ENCODE measurements around the gene SMIM10L1.
A peak's percentile ranks its signal among the peaks of the same experiment; 100 is the strongest.

SMIM10L1 gene

GRCh38 chr12:11171145-11171968, at the start of gene SMIM10L1:
TSS of gene SMIM10L1 (plus strand) at chr12:11171194. CDS start at chr12:11171357, 163 bp downstream.
- peak; percentile 95 for DNase-seq

- no peak for DNase-seq
Measured at GRCh38 chr12:11130382-11130781, 40.6 kb upstream of the SMIM10L1 start.

- no peak for DNase-seq
Measured at GRCh38 chr12:11130999-11131398, 40.0 kb upstream of the SMIM10L1 start.

GRCh38 chr12:11133162-11133561, 37.8 kb upstream of the SMIM10L1 start:
- no peak for DNase-seq

DNA sequence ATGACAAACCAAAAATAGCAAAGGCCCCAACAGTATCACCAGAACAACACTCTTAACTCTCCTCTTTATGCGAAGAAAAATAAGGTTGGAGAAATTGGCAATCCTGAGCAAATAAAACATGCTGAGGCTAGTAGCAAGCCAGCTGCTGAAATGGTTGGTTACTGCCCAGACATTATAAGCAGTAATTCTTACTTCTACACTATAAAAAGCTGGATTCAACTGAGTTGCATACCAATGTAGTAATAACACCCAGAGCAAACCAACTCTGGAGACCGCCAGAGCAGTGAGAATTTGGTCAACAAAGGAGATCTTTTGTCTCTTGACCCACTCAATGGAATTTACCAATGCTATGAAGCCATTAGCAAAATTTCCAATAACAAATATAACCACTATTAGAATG, 37.2 kb upstream of the SMIM10L1 start:
- no peak for DNase-seq

- DNase-seq, result no peak
Measured at GRCh38 chr12:11134305-11134704, 36.7 kb upstream of the SMIM10L1 start, which contains the start of gene TAS2R30. TSS of gene TAS2R30 (minus strand) at chr12:11134644. CDS start at chr12:11134244, 400 bp downstream.

DNA sequence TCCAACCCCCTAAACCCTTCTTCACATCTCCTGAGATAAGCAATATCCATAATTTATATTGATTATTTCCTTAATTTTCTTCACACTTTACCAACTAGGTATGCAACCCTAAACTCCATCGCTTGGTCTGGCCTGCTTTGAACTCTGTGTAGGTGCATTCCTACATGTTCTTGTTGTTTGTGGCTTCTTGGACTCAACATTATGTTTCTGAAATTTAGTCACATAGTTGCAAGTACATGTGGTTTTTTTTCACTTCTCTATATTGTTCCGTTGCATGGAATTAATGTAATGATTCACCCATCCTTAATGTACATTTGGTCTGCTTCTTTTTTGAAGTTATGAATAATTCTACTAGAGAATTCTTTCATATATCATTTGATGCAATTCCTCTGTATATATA, 34.9 kb upstream of the SMIM10L1 start:
- no peak for DNase-seq

- no peak for DNase-seq
Measured at GRCh38 chr12:11143352-11143751, 27.6 kb upstream of the SMIM10L1 start.

DNA sequence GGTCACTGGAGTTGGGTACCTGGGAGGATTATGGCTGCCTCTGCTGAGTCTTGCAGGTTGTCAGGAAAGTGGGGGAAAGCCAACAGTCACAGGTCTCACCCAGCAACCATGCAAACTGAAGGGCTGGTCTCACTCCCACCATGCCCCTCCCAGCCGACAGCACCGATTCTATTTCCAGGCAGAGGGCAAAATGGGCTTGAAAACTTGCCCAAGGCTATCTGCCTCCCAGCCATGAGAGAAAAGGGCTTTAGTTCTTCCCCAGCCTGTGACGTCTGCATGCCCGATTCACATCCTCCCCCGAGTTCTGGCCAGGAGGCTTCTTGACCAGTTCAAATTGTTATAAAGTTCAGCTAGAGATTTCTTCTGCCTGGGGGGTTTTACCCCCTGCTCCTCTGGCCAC, 26.7 kb upstream of the SMIM10L1 start:
- DNase-seq, result no peak

- no peak for DNase-seq
Measured at GRCh38 chr12:11147420-11147819, 23.6 kb upstream of the SMIM10L1 start.

GRCh38 chr12:11150832-11151231, 20.2 kb upstream of the SMIM10L1 start:
- DNase-seq, result no peak

DNA sequence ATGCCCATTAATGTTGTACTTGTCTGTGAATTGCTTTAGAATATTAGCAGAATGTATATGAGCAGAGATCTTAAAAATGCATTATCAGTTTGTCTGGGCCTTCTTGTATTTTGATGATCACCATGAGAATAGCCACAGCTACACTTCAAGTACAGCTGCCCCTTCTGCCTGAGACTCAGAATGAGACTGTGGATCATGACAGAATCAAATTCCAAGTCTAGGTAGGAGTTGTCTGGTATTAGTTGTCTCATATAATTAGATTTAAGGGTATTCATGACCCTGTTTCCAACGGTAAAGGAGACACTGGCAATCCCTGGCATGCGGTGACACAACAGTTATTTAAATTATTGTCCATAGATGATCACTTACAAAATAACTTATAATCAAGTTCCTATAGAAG, 18.3 kb upstream of the SMIM10L1 start:
- DNase-seq, result no peak

DNA sequence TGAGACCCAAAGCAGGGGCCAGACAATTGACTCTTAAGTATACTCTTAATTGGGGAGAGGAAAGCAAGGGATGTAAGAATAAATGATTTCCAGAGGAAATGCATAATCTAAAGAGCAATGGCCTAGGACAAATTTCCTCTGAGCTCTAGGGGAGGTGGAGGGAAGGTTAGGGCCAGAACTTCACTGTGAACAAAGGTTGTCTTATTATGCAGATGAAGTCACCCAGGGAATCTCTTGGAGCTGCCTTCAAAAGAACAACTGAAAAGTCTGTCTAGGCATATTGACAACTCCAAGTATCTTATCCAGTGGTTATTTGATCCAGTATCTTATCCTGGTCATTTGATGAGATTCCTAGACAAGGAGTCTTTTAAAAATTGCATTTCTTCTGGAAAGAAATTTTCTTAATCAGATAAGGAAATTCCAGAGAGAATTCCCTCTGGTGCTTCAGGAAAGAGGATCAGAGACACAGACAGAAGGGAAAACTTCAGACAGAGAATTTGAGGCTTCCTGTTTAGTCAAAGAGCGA, 16.5 kb upstream of the SMIM10L1 start:
- DNase-seq, result no peak

DNA sequence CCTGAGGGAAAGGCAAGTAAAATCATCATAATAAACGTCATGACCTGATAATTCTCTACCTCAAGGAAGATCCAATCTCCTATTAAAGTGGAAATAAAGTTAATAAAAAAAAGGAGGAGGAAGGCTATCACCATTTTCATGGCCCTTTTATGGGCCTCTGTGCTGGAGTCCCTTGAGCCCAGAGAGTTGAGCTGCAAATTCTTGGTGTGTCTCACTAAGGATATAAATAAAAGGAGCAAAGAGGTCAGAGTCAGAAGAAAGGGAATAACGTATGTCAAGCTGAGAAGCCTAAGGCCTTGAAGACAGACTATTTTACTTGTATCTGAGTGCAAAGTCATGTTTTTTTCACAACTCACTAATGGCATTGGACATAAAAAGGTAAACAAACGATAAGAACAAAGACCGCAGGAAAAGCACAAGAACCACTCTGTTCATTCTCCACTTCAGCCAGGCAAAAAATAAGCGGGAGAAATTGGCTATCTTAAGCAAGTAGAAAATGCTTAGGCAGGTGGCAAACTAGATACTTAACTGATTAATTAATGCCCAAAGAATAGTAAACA, 12.0 kb upstream of the SMIM10L1 start:
- no peak for DNase-seq

DNA sequence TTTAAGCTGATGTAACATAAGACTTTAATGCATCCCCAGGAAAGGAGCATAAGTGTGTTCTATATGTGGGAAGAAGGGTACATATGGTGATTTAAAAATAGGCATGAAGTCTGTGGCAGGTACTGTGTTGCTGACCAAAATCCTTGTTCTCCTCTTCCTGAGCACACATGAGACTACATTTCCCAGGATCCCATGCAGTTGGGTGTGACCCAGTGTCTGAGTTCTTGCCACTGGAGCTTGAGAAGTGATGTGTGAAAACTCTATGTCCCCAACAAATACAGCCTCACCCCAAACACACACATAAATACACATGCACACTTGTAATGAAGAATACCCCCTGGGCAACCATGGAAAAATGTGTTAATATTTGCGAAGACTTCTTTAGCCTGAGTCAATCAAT, 8.5 kb upstream of the SMIM10L1 start:
- DNase-seq, result no peak

GRCh38 chr12:11164384-11164783, 6.6 kb upstream of the SMIM10L1 start:
- no peak for DNase-seq

DNA sequence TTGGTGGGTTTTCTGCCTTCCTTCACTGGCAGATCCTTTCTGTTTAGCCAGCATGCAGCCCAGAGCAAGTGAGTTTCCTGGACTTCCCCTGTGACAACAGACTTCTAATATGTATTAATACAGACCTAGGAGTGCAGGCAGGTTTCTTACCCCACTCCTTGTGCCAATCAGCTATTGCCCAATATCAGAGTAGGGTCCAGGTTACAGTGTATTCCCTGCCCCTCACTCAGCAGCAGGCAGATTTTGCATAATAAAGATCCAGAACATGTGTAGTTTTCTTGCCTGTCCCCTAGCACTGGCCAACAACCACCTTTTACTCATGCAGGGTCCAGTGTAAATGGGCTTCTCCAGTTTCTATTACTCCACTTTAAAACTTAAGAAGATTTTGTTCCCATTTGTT, 4.7 kb upstream of the SMIM10L1 start:
- DNase-seq, result no peak

DNA sequence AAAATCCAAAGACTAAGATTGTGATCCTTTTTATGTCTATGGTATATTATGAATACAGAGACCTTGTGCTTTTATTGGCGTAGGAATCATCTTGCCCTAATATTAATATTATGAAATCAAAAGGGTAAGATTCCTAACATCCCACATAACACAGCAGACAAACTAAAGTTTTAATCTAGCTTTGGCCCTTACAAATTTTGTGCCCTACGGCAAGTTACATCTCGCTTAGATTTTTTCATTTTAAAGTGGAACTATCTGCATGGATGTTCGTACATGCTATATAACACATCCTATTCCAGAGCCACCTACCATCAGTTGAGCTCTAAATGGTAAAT, 217 bp upstream of the SMIM10L1 start:
- no peak for DNase-seq

- DNase-seq, result peak; percentile 8
Measured at GRCh38 chr12:11171969-11172675, 1.1 kb downstream of the SMIM10L1 start.

DNA sequence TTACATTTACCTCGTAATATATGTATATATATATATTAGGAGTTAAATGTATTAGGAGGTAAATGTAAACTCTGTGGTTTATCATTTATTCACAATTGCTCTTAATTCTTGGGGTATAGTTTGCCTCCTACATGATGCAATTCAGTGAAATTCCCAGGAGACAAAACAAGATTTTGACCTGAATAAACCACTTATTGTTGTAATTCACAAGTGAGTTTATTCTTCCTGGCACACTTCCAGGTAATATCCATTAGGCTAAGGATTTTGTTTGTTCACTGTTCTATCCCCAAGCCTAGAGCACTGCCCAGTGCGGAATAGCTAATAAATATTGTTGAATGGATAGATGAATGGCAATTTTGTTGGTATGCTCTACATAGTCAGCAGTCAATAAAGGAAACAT, 3.0 kb downstream of the SMIM10L1 start:
- DNase-seq, result peak; percentile 25

DNA sequence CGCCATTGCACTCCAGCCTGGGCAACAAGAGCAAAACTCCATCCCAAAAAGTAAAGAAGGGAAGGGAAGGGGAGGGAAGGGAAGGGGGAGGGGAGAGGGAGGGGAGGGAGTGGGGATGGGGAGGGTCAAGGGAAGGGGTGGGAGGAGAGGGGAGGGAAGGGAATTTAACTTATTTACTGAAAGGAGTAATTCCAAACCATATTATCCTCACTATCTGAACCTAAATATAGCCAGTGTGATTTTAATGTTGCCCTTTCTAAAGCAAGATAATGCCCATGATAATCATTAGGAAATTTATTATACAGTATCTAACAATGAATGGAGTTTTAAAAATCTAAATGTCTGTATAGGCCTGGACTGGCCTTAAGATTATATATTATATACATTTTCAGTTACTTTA, 7.3 kb downstream of the SMIM10L1 start:
- DNase-seq, result no peak

DNA sequence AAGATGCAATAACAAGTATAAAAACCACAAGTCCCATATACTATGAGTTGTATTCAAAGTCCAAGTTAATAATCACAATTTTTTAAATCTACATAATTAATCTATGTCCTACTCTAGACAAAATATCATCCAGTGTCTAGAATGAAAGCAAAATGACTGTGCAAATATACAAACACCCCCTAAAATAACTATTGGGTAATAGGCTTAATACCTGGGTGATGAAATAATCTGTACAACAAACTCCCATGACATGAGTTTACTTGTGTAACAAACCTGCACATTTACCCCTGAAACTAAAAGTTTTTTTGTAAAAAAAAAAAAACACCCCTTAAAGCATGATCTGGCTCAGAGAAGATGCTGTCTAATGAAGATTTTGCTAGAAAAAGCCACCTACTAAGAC, 11.5 kb downstream of the SMIM10L1 start:
- DNase-seq, result no peak

DNA sequence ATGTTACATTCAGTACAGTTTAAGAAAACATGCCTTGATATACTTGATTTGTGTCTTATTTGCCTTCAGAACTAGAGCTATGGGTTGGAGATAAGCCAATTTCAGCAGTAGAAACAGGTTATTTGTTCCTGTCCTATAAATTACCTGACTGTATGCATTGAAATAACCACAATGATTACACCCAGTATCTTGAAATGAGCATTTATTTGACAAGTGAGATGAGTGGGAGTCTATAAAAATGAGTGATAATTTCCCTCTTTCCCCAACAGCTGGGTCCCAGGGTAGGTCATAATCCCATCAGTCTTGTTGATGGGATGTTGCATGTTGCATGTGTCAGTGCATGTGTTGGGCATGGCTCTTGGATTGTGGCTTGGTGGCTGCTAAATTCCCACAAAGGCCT, 12.0 kb downstream of the SMIM10L1 start:
- no peak for DNase-seq

DNA sequence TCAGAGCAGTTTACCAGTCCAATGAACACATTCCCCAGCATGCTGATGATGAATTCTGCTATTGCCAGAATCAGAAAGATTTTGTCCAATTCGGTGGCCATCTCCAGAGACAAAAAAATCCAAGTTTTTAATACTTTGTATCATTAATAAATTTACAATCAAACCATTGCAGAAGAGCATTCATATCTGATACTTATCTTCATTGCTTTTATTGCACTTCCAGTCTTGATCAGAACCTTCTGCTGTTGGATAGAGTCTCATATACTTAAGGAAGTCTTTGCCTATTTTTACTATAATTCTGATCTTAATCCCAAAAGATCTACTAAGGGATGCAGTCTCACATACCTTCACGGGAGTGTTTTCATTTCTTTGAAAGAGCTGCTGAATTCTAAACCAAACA, 15.8 kb downstream of the SMIM10L1 start, which contains the start of gene TAS2R42:
Gene TAS2R42, minus strand, starts transcription at position 101 of the 400 bp plus-strand sequence. Its CDS starts 0 bp downstream, at position 101.
- no peak for DNase-seq
